GM15510 (cell line): ENCODE measurements around the gene POLD4.

ENCODE experiments used
- POLR2A ChIP-seq: IDR thresholded peaks from 3 replicates; pipeline ENCODE4 v1.6.1; 2011; ENCODE audit warnings: borderline replicate concordance; ENCODE audit not compliant: insufficient read length; ENCODE audit errors: extremely low read depth

Gene POLD4

GRCh38 chr11:67375320-67376055 lies 22.1 kb upstream of the POLD4 start:
- no peak for TF ChIP-seq POLR2A

GRCh38 chr11:67374571-67375281 lies 21.4 kb upstream of the POLD4 start:
- no peak for TF ChIP-seq POLR2A

- no peak for TF ChIP-seq POLR2A
Observed at GRCh38 chr11:67373648-67374570, 20.6 kb upstream of the POLD4 start.

- peak; percentile 28 for TF ChIP-seq POLR2A
Observed at GRCh38 chr11:67372993-67373647, 19.8 kb upstream of the POLD4 start, which contains the start of gene CLCF1. Gene CLCF1, minus strand, starts transcription at chr11:67373598. Its CDS starts 59 bp downstream, at chr11:67373539.

- TF ChIP-seq POLR2A, result no peak
Observed at GRCh38 chr11:67372321-67372992, 19.1 kb upstream of the POLD4 start.

GRCh38 chr11:67371911-67372320 lies 18.6 kb upstream of the POLD4 start:
- TF ChIP-seq POLR2A, result no peak

GRCh38 chr11:67371189-67371910 lies 18.0 kb upstream of the POLD4 start:
- no peak for TF ChIP-seq POLR2A

GRCh38 chr11:67370351-67371076 lies 17.2 kb upstream of the POLD4 start:
- no peak for TF ChIP-seq POLR2A

GRCh38 chr11:67369801-67370284 lies 16.5 kb upstream of the POLD4 start:
- TF ChIP-seq POLR2A, result no peak

GRCh38 chr11:67369275-67369674 lies 15.9 kb upstream of the POLD4 start:
- no peak for TF ChIP-seq POLR2A

GRCh38 chr11:67368621-67369020 lies 15.3 kb upstream of the POLD4 start:
- no peak for TF ChIP-seq POLR2A

GRCh38 chr11:67367761-67368227 lies 14.4 kb upstream of the POLD4 start:
- no peak for TF ChIP-seq POLR2A

GRCh38 chr11:67366961-67367760 lies 13.8 kb upstream of the POLD4 start:
- TF ChIP-seq POLR2A, result no peak
